Breast epithelium (tissue), 4 donors: ENCODE results near the gene NCOA1. TPM values are rescaled to one million over a fixed set of nuclear protein-coding genes. Genes with fewer than 3 reads are reported as not detected.

ENCODE experiments used
- DNase-seq, 2 donors: peaks; one replicate each; pipeline ENCODE4 v3.0.0-alpha.2; 2019; ENCODE audit warnings: low spot score in 2 of 2
- H3K27ac ChIP-seq, 2 donors: fragments of 200-600 bp; sonication (generic) in 1 of 2; one replicate each; pipeline ENCODE4 v1.5.1; 2016 to 2019; ENCODE audit warnings: mild to moderate bottlenecking in 1 of 2
- H3K27me3 ChIP-seq, 2 donors: fragments of 200-600 bp; sonication (generic) in 1 of 2; one replicate each; pipeline versions ENCODE4 v1.5.1 to v1.6.0; 2017 to 2019; ENCODE audit warnings: control low read depth in 1 of 2, mild to moderate bottlenecking in 1 of 2
- H3K36me3 ChIP-seq: fragments of 200-600 bp; one replicate; pipeline ENCODE4 v1.5.1; 2019
- H3K4me1 ChIP-seq, 2 donors: fragments of 200-600 bp; sonication (generic); one replicate each; pipeline ENCODE4 v1.5.1; 2016 to 2019; ENCODE audit warnings: control low read depth in 1 of 2
- H3K4me3 ChIP-seq, 3 donors: fragments of 200-600 bp; sonication (generic); 1 replicate in 2 of 3; 2 replicates in 1 of 3; pipeline ENCODE4 v1.5.1; 2016 to 2019; ENCODE audit warnings: mild to moderate bottlenecking in 3 of 3, moderate library complexity in 2 of 3
- H3K9me3 ChIP-seq, 2 donors: fragments of 200-600 bp; sonication (generic) in 1 of 2; one replicate each; pipeline ENCODE4 v1.5.1; 2016 to 2019; ENCODE audit warnings: control low read depth in 1 of 2
- CTCF ChIP-seq, 3 donors: fragments of 450-650 bp; IDR thresholded peaks; one replicate each; pipeline ENCODE4 v1.5.1; 2016 to 2017; ENCODE audit warnings: antibody characterized with exemption in 3 of 3, mild to moderate bottlenecking in 3 of 3, moderate library complexity in 3 of 3
- POLR2A ChIP-seq: fragments of 450-650 bp; IDR thresholded peaks from one replicate; pipeline ENCODE4 v1.6.1; 2016; ENCODE audit warnings: antibody characterized with exemption, mild to moderate bottlenecking, moderate library complexity
- POLR2AphosphoS5 ChIP-seq, 3 donors: sonication (generic); formaldehyde crosslinking; IDR thresholded peaks; one replicate each; pipeline ENCODE4 v1.6.1; 2017; ENCODE audit warnings: antibody characterized with exemption in 3 of 3
- intact Hi-C: fragments of 100-400 bp; cut with DNase I; formaldehyde crosslinking; loops from one replicate; pipeline ENCODE4 v1.15.1; 2023; ENCODE audit warnings: low total_unique reads
- total RNA-seq, 3 donors: library from RNA; depleted of rRNA; stranded (reverse); fragments of >200 nt; gene quantifications; one replicate each; pipeline ENCODE4 v1.1.0, GENCODE V29; 2016

The NCOA1 gene
- total RNA-seq, 3 donors from 2014 or later = 66.4 to 83.4 (median 69.2) TPM

- intact Hi-C loops = no loop called here
- no peak overlapping the region for H3K4me3 ChIP-seq
- H3K4me1 ChIP-seq = peaks cover 0 to 13% of the 10 kb centered on the region in 2 donors
- no peaks in the 10 kb centered on the region for H3K9me3 ChIP-seq
- no peak for DNase-seq
- no peaks in the 10 kb centered on the region for H3K27me3 ChIP-seq
- TF ChIP-seq CTCF (IDR thresholded peaks at IDR 0.05) (no peak), POLR2A (no peak), POLR2AphosphoS5 (IDR thresholded peaks at IDR 0.05) (no peak)
- no peak overlapping the region for H3K27ac ChIP-seq
- H3K36me3 ChIP-seq = no peaks in the 10 kb centered on the region
These were observed 67.9 kb downstream of the NCOA1 start for GRCh38 chr2:24558781-24559472.

GRCh38 chr2:24559473-24560113, 68.5 kb downstream of the NCOA1 start:
- Histone ChIP-seq H3K4me3 (no peak overlapping the region), H3K9me3 (no peaks in the 10 kb centered on the region), H3K27me3 (no peaks in the 10 kb centered on the region), H3K4me1 (peaks cover 0 to 13% of the 10 kb centered on the region in 2 donors), H3K36me3 (no peaks in the 10 kb centered on the region), H3K27ac (no peak overlapping the region)
- TF ChIP-seq POLR2AphosphoS5 (IDR thresholded peaks at IDR 0.05) = no peak
- intact Hi-C loops = no loop called here
- DNase-seq = no peak

GRCh38 chr2:24565537-24565936, 74.5 kb downstream of the NCOA1 start:
- Histone ChIP-seq H3K36me3 (peaks cover 5% of the 10 kb centered on the region), H3K9me3 (peaks cover 0 to 9% of the 10 kb centered on the region in 2 donors), H3K27ac (no peak overlapping the region), H3K4me1 (peaks cover 0 to 12% of the 10 kb centered on the region in 2 donors), H3K27me3 (no peaks in the 10 kb centered on the region), H3K4me3 (no peak overlapping the region)
- intact Hi-C loops = no loop called here
- no peak for DNase-seq
- TF ChIP-seq CTCF (IDR thresholded peaks at IDR 0.05) (no peak), POLR2A (no peak), POLR2AphosphoS5 (IDR thresholded peaks at IDR 0.05) (no peak)

GRCh38 chr2:24566209-24566608, 75.2 kb downstream of the NCOA1 start:
- intact Hi-C loops = no loop called here
- H3K27me3 ChIP-seq = no peaks in the 10 kb centered on the region
- H3K4me1 ChIP-seq = peaks cover 0 to 12% of the 10 kb centered on the region in 2 donors
- no peak overlapping the region for H3K4me3 ChIP-seq
- H3K27ac ChIP-seq = no peak overlapping the region
- peaks cover 5% of the 10 kb centered on the region for H3K36me3 ChIP-seq
- DNase-seq = no peak
- TF ChIP-seq POLR2A (no peak), POLR2AphosphoS5 (IDR thresholded peaks at IDR 0.05) (no peak), CTCF (IDR thresholded peaks at IDR 0.05) (no peak)
- peaks cover 0 to 9% of the 10 kb centered on the region in 2 donors for H3K9me3 ChIP-seq

- Histone ChIP-seq H3K4me1 (peaks cover 0 to 12% of the 10 kb centered on the region in 2 donors), H3K9me3 (peaks cover 0 to 9% of the 10 kb centered on the region in 2 donors), H3K36me3 (peaks cover 5% of the 10 kb centered on the region), H3K4me3 (no peak overlapping the region), H3K27me3 (no peaks in the 10 kb centered on the region), H3K27ac (no peak overlapping the region)
- intact Hi-C loops = no loop called here
- TF ChIP-seq POLR2AphosphoS5 (IDR thresholded peaks at IDR 0.05) = no peak
- no peak for TF ChIP-seq CTCF (IDR thresholded peaks at IDR 0.05)
- no peak for TF ChIP-seq POLR2A
- DNase-seq = no peak
These were observed 75.6 kb downstream of the NCOA1 start for GRCh38 chr2:24566630-24567029.
